Panc1 (cell line): ENCODE measurements around the gene NPW. TPM values are rescaled to one million over a fixed set of nuclear protein-coding genes. Genes with fewer than 3 reads are reported as not detected.

ENCODE experiments used
- ATAC-seq: fragments of 200-7000 bp; cut with Tn5 transposase; 2 replicates; pipeline ENCODE4 v1.9.1; 2020; ENCODE audit warnings: mild to moderate bottlenecking, moderate library complexity
- BruUV-seq: library from RNA; stranded (reverse); fragments of 400-500 nt; replicated peaks from 2 replicates; lab custom pipeline; 2021; lab: Mats Ljungman, UMichigan
- CTCF ChIA-PET: fragments of 300-600 bp; sonication (Branson Sonifier 250); formaldehyde crosslinking; loops from one replicate; lab custom pipeline; 2022; ENCODE audit warnings: antibody characterized with exemption; lab: Charles Lee
- POLR2A ChIA-PET: fragments of 300-600 bp; sonication (Branson Sonifier 250); formaldehyde crosslinking; loops from one replicate; lab custom pipeline; 2022; ENCODE audit warnings: antibody characterized with exemption; lab: Charles Lee
- DNase-seq: peaks from one replicate; pipeline ENCODE4 v3.0.0-alpha.2; 2010; ENCODE audit warnings: low read depth, low spot score
- H3K27ac ChIP-seq: 2 replicates; pipeline ENCODE4 v1.5.1; 2011; ENCODE audit warnings: mild to moderate bottlenecking, low read length, inconsistent platforms
- H3K27me3 ChIP-seq: fragments of 200-500 bp; sonication (Bioruptor generic); 2 replicates; pipeline ENCODE4 v1.6.0; 2014; ENCODE audit warnings: low read length, inconsistent platforms; ENCODE audit not compliant: control insufficient read depth, insufficient read depth
- H3K36me3 ChIP-seq: fragments of 200-500 bp; sonication (Bioruptor generic); 2 replicates; pipeline ENCODE4 v1.5.1; 2014; ENCODE audit warnings: inconsistent platforms, mild to moderate bottlenecking, low read length, moderate library complexity; ENCODE audit not compliant: control insufficient read depth, insufficient read depth
- H3K4me1 ChIP-seq: 2 replicates; pipeline ENCODE4 v1.5.1; 2011; ENCODE audit warnings: inconsistent platforms, mild to moderate bottlenecking, low read length, moderate library complexity; ENCODE audit not compliant: control insufficient read depth, insufficient read depth
- H3K4me3 ChIP-seq, 2 experiments: 2 replicates each; pipeline ENCODE4 v1.5.1; 2011 to 2012; ENCODE audit warnings: low read depth in 2 of 2, low read length in 2 of 2, mild to moderate bottlenecking in 2 of 2, inconsistent platforms in 1 of 2, moderate library complexity in 1 of 2
- H3K9me3 ChIP-seq: fragments of 200-500 bp; sonication (Bioruptor generic); 2 replicates; pipeline ENCODE4 v1.5.1; 2014; ENCODE audit warnings: low read depth, mild to moderate bottlenecking, inconsistent platforms, low read length, moderate library complexity; ENCODE audit not compliant: control insufficient read depth, insufficient read depth
- CTCF ChIP-seq: fragments of 450-650 bp; IDR thresholded peaks from 2 replicates; pipeline ENCODE4 v1.5.1; 2017; ENCODE audit warnings: mild to moderate bottlenecking
- POLR2AphosphoS5 ChIP-seq: IDR thresholded peaks from 2 replicates; pipeline ENCODE4 v1.6.1; 2012; ENCODE audit warnings: mild to moderate bottlenecking, low read depth, low read length, moderate library complexity
- REST ChIP-seq, 2 experiments: IDR thresholded peaks; 2 replicates each; pipeline ENCODE4 v1.6.1; 2011 to 2012; ENCODE audit warnings: low read depth in 2 of 2, control low read depth in 1 of 2, low read length in 1 of 2, mild to moderate bottlenecking in 1 of 2, moderate library complexity in 1 of 2; ENCODE audit not compliant: insufficient read depth in 1 of 2
- SIN3A ChIP-seq: IDR thresholded peaks from 2 replicates; pipeline ENCODE4 v1.6.1; 2012; ENCODE audit warnings: low read depth, mild to moderate bottlenecking, low read length, moderate library complexity, borderline replicate concordance; ENCODE audit not compliant: insufficient read depth
- TCF7L2 ChIP-seq: IDR thresholded peaks from 2 replicates; pipeline ENCODE4 v1.6.1; 2011; ENCODE audit warnings: mild to moderate bottlenecking, low read depth, low read length, inconsistent platforms
- in situ Hi-C: cut with HindIII; loops from 2 replicates; pipeline ENCODE4 v1.10.0; 2016; ENCODE audit warnings: low sequenced_read_pairs, low pct_unique_long_range_greater_than_20kb
- intact Hi-C: fragments of 100-400 bp; cut with micrococcal nuclease; formaldehyde crosslinking; loops from one replicate; pipeline ENCODE4 v1.10.0; 2022; ENCODE audit not compliant: unreplicated experiment
- total RNA-seq: library from RNA; stranded (reverse); gene quantifications from one replicate; pipeline ENCODE4 v1.2.1, GENCODE V29; 2021; ENCODE audit not compliant: unreplicated experiment

NPW gene
- total RNA-seq, 1 experiment from 2014 or later, result 15.3 TPM

- H3K4me3 ChIP-seq, result no peak overlapping the region
- intact Hi-C loops, result no loop called here
- H3K9me3 ChIP-seq, result no peaks in the 10 kb centered on the region
- H3K4me1 ChIP-seq, result no peaks in the 10 kb centered on the region
- no peak overlapping the region for H3K27ac ChIP-seq
- TF ChIP-seq TCF7L2, result no peak
- no peak for TF ChIP-seq SIN3A
- TF ChIP-seq POLR2AphosphoS5, result no peak
- no peak for TF ChIP-seq REST (IDR thresholded peaks at IDR 0.05; ENCODE audit: insufficient read depth in 1 of 2, low read depth in 2 of 2, low read length in 1 of 2)
- TF ChIP-seq CTCF, result no peak
- ChIA-PET CTCF (interaction anchor here (0.9 to 1.3 kb wide), 3 partner anchors 9 to 83 kb away, joined by 3 to 4 read pairs (median 3); partner anchors contain the start of gene TSC2), POLR2A (no interaction called here)
- in situ Hi-C loops, result no loop called here
- no peaks in the 10 kb centered on the region for H3K27me3 ChIP-seq
- BruUV-seq, result no TSS peak
- no peaks in the 10 kb centered on the region for H3K36me3 ChIP-seq
- ATAC-seq (no peak), DNase-seq (no peak)
Measured at GRCh38 chr16:2057438-2057837, 37.9 kb downstream of the NPW start.

GRCh38 chr16:2058420-2058819, 38.8 kb downstream of the NPW start:
- in situ Hi-C loops, result no loop called here
- DNase-seq (no peak), ATAC-seq (no peak)
- CTCF ChIA-PET, result no interaction called here
- Histone ChIP-seq H3K27ac (no peak overlapping the region), H3K27me3 (no peaks in the 10 kb centered on the region), H3K4me3 (no peak overlapping the region), H3K36me3 (no peaks in the 10 kb centered on the region), H3K9me3 (no peaks in the 10 kb centered on the region), H3K4me1 (no peaks in the 10 kb centered on the region)
- no peak for TF ChIP-seq POLR2AphosphoS5
- TF ChIP-seq CTCF, result no peak
- TF ChIP-seq TCF7L2, result no peak
- TF ChIP-seq REST (IDR thresholded peaks at IDR 0.05; ENCODE audit: insufficient read depth in 1 of 2, low read depth in 2 of 2, low read length in 1 of 2), result no peak
- no peak for TF ChIP-seq SIN3A
- intact Hi-C loops, result no loop called here
- POLR2A ChIA-PET, result no interaction called here
- no TSS peak for BruUV-seq
